ENCODE results near the gene CRLF3. TPM values are rescaled to one million over a fixed set of nuclear protein-coding genes. Genes with fewer than 3 reads are reported as not detected.
"Not testable (repeated sequence)": the region's sequence is repeated elsewhere in the genome, so short reads cannot be mapped to it uniquely, and the experiment has no call there.

The CRLF3 gene
- total RNA-seq, 1 donor from 2014 or later, result 46.4 TPM

DNA sequence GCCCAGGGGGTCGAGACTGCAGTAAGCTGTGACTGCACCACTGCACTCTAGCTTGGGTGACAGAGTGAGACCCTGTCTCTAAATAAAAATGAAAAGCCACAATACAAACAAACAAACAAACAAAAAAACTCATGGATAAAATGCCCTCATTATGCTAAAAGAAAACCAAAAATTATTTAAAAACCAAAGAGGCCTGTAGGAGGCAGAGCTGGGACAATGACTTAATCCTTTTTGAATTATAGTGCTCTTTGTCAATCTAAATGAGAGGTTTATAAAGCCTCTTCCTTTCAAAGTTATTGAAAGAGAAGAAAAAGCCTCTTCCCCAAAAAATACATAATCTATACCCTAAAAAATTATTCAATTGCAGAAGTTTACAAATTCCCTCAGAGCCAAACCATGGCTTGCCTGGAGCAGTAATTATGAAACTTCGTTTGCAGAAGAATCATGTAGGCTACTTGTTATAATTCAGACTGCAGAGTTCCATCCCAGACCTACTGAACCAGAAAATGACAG is 18.5 kb downstream of the CRLF3 start:
- no peak for DNase-seq
- Mint-ChIP-seq H3K36me3 (ENCODE audit: low read depth) (peaks cover 39% of the 10 kb centered on the region), H3K27me3 (no peaks in the 10 kb centered on the region), H3K27ac (peak overlapping the region; percentile 16), H3K9me3 (peaks cover 3% of the 10 kb centered on the region), H3K4me3 (peak overlapping the region; percentile 3), H3K4me1 (peaks cover 38% of the 10 kb centered on the region)
- intact Hi-C loops (cut with micrococcal nuclease), result no loop called here

DNA sequence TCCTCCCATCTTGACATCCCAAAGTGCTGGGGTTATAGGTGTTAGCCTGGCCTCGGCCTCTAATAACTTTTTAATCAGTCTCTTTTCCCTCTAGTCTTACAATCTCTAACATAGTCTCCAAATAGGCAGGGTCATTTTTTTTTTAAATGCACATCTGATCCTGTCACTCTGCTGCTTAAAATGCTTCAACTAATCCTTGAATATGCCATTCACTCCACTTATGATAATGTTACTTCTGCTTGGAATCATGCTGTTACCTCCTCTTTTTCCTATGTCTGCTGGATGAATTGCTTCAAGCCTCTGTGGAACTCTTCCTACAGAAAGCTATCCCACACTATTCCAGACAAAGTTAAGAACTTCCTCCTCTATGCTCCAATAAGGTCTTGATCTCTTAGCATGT is 22.8 kb downstream of the CRLF3 start:
- H3K27me3 Mint-ChIP-seq, result no peaks in the 10 kb centered on the region
- no peak overlapping the region for H3K4me3 Mint-ChIP-seq
- peaks cover 52% of the 10 kb centered on the region for H3K36me3 Mint-ChIP-seq (ENCODE audit: low read depth)
- peaks cover 22% of the 10 kb centered on the region for H3K4me1 Mint-ChIP-seq
- peaks cover 3% of the 10 kb centered on the region for H3K9me3 Mint-ChIP-seq
- DNase-seq, result no peak
- peak overlapping the region; percentile 12 for H3K27ac Mint-ChIP-seq
- intact Hi-C loops (cut with micrococcal nuclease), result no loop called here

DNA sequence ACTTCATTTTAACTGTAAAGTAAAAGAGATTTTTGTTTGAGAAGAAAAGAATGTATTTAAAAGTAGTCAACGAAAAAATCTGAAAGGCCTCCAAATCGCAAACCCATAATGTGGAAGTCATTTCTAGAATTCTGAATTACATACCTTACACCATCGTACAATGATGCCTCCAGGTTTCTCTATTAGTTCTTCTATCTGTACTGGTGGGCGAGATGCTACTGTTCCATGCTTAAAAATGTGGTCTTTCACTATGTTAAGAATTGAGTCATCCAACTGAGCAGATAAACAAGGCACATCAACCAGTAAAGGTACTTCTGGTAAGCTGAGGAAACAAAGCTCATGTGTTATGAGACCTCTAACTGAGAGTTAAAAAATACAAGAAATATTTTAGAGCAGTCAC is 28.5 kb downstream of the CRLF3 start:
- peaks cover 54% of the 10 kb centered on the region for H3K36me3 Mint-ChIP-seq (ENCODE audit: low read depth)
- peak overlapping the region; percentile 81 for H3K27ac Mint-ChIP-seq
- DNase-seq, result no peak
- H3K4me3 Mint-ChIP-seq, result no peak overlapping the region
- peaks cover 15% of the 10 kb centered on the region for H3K4me1 Mint-ChIP-seq
- H3K9me3 Mint-ChIP-seq, result no peaks in the 10 kb centered on the region
- intact Hi-C loops (cut with micrococcal nuclease), result loop anchor here (1.0 kb wide), 3 partner anchors 13 to 28 kb away; partner anchors contain the start of gene CRLF3
- no peaks in the 10 kb centered on the region for H3K27me3 Mint-ChIP-seq

DNA sequence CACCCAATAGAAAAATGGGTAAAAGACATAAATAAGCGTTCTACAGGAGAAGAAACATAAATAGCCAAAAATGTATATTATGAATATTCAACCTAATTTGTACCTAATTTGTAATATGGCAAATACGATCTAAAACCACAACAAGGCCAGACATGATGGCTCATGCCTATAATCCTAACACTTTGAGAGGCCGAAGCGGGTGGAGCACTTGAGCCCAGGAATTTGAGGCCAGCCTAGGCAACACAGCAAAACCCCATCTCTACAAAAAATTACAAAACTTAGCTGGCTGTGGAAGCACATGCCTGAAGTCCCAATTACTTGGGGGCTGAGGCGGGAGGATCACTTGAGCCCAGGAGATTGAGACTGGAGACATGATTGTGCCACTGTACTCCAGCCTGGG is 30.1 kb downstream of the CRLF3 start:
- intact Hi-C loops (cut with micrococcal nuclease), result no loop called here

DNA sequence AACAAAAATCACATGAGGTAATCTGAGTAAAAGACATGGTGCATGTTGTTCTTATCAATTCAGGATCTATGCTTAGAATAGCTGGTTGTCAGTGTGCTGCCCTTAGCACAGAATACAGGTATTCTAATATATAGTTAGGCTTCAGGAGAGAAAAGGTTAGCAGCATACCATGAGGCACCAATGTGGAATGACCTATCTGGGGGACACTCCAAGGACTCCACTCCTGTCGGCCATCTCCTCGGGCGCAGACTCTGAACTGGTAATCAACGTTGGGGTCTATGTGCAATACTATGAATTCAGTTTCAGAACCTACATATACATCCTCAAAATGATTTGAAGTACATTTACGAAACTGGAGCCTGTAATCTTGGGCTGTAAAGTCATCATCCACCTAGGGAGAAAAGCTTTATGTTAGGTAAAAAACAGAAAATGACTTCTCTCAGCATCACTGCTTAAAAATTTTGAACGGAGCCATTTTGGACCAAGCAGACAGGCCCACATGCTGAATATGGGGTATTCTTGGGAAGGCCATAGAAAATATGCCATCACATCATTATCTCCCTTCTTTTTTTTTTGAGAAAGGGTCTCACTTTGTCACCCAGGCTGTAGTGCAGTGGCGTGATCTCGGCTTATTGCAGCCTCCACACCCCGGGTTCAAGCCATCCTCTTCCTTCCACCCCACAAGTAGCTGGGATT is 31.1 kb downstream of the CRLF3 start:
- Mint-ChIP-seq H3K36me3 (ENCODE audit: low read depth) (peaks cover 62% of the 10 kb centered on the region), H3K27ac (peak overlapping the region; percentile 51), H3K9me3 (no peaks in the 10 kb centered on the region), H3K27me3 (no peaks in the 10 kb centered on the region), H3K4me3 (no peak overlapping the region), H3K4me1 (peaks cover 24% of the 10 kb centered on the region)
- intact Hi-C loops (cut with micrococcal nuclease), result no loop called here
- no peak for DNase-seq

More for the DNA sequence above, 30.1 kb downstream of the CRLF3 start:
- DNase-seq, result no peak
- Mint-ChIP-seq H3K4me3 (no peak overlapping the region), H3K27ac (peak overlapping the region; percentile 69), H3K4me1 (peaks cover 19% of the 10 kb centered on the region), H3K9me3 (no peaks in the 10 kb centered on the region), H3K27me3 (no peaks in the 10 kb centered on the region), H3K36me3 (ENCODE audit: low read depth) (peaks cover 57% of the 10 kb centered on the region)

DNA sequence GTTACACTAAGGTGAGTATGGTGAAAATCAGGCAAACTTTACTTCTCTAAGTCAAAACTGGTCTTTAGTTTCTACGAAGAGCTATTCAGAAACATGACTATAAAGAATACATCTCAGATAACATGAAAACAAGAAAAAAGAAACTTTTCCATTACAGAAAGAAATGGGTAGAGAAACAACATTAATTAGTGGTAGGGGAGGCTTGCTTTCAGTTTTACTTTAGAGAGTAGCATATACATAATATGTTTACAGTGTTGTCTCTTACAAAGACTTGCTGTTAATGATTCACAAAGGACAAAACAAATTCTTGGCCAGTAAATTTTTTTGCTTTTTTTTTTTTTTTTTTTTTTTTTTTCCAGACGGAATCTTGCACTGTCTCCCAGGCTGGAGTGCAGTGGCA is 34.2 kb downstream of the CRLF3 start:
- intact Hi-C loops (cut with micrococcal nuclease), result loop anchor here (1.0 kb wide), 1 partner anchor 10 kb away; no protein-coding TSS in a partner anchor

DNA sequence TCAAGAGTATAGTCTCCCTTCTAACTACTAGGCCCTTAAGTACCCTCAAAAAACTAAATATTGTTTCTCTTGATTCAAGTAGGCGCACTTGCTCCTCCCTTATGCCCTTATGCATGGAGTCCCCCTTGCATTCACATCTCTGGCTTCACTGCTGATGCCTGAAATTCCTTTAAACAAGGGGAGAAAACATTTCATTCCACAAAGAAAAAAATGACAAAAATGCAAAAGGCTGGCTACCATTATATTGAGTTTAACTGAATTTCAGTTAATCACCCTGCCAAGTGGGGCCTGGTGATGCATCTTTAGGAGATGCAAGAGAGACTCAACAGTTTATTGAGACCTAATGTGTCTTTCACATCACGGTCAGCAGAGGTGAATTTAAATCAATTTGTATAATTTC is 35.6 kb downstream of the CRLF3 start:
- Mint-ChIP-seq H3K27me3 (no peaks in the 10 kb centered on the region), H3K4me3 (no peak overlapping the region), H3K27ac (peak overlapping the region; percentile 31), H3K36me3 (ENCODE audit: low read depth) (peaks cover 60% of the 10 kb centered on the region), H3K9me3 (no peaks in the 10 kb centered on the region), H3K4me1 (peaks cover 12% of the 10 kb centered on the region)
- no peak for DNase-seq
- intact Hi-C loops (cut with micrococcal nuclease), result no loop called here

More for the DNA sequence above, 34.2 kb downstream of the CRLF3 start:
- Mint-ChIP-seq H3K4me1 (peaks cover 12% of the 10 kb centered on the region), H3K36me3 (ENCODE audit: low read depth) (peaks cover 59% of the 10 kb centered on the region), H3K9me3 (no peaks in the 10 kb centered on the region), H3K27ac (peak overlapping the region; percentile 54), H3K27me3 (no peaks in the 10 kb centered on the region), H3K4me3 (peak overlapping the region; percentile 42)
- DNase-seq, result no peak

DNA sequence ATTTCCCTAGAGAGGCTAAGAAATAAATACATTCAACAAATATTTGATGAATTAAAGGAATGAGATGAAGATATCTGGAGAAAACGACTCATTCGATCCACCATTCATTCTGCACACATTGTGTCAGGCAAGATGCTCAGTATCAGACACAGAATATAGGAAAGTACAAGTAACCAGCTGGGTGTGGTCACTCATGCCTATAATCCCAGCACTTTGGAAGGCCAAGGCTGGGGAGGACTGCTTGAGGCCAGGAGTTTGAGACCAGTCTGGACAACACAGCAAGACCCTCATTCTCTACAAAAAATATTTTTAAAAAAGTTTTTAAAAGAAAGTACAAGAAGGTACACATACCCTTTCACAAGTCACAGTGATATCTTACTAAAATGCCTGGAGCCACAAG is 42.3 kb downstream of the CRLF3 start:
- intact Hi-C loops (cut with micrococcal nuclease), result loop anchor here (5.0 kb wide), 1 partner anchor 40 kb away; the partner anchor contains the start of gene CRLF3
- Mint-ChIP-seq H3K36me3 (ENCODE audit: low read depth) (peaks cover 41% of the 10 kb centered on the region), H3K4me1 (peaks cover 10% of the 10 kb centered on the region), H3K27ac (peak overlapping the region; percentile 74), H3K9me3 (no peaks in the 10 kb centered on the region), H3K4me3 (no peak overlapping the region), H3K27me3 (no peaks in the 10 kb centered on the region)
- DNase-seq, result no peak

DNA sequence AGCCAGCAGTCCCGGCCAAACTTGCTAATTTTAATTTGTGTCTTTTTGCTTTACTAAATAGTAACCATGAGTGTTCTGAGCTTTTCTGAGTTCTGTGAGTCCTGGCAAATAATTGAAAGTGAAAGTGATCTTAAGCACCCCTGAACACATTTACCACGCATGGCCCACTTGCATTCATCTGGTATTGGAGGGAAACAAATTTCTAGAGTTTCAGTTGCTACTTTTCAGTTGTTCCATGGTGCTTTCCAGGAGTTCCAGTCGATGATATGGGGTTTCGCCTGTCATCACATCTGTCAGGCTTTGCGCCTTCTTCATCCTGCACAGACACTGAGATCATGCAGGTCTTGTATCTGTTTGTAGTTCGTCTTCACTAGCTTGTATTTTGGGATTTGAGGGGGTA is 44.1 kb downstream of the CRLF3 start:
- H3K9me3 Mint-ChIP-seq, result no peaks in the 10 kb centered on the region
- H3K4me3 Mint-ChIP-seq, result peak overlapping the region; percentile 57
- peak; percentile 71 for DNase-seq
- H3K27me3 Mint-ChIP-seq, result no peaks in the 10 kb centered on the region
- intact Hi-C loops (cut with micrococcal nuclease), result loop anchor here (1.0 to 5.0 kb wide), 3 partner anchors 10 to 42 kb away; partner anchors contain the start of gene CRLF3
- H3K27ac Mint-ChIP-seq, result peak overlapping the region; percentile 96
- peaks cover 37% of the 10 kb centered on the region for H3K36me3 Mint-ChIP-seq (ENCODE audit: low read depth)
- peaks cover 10% of the 10 kb centered on the region for H3K4me1 Mint-ChIP-seq

DNA sequence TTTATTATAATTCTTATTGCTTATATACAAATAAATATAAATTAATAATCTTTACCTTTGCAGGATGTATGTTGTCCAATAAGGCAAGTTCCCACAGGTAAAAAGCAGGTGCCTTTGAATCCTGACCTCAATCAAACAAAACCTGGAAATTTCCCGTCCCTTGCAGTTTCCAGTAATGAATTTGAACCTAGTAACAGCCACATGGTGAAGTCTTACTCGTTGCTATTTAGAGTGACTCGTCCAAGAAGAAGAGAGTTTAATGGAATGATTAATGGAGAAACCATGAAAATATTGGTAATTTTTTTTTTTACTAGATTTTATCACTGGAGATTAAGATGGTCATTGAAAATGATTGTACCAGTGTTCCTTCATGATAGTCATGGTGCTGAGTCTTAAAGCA is 55.7 kb downstream of the CRLF3 start:
- H3K4me3 Mint-ChIP-seq; H3K27me3 Mint-ChIP-seq; H3K9me3 Mint-ChIP-seq; DNase-seq; H3K4me1 Mint-ChIP-seq; H3K27ac Mint-ChIP-seq; intact Hi-C loops (cut with micrococcal nuclease): not testable (repeated sequence)
- H3K36me3 Mint-ChIP-seq (ENCODE audit: low read depth), result peaks cover 21% of the 10 kb centered on the region

DNA sequence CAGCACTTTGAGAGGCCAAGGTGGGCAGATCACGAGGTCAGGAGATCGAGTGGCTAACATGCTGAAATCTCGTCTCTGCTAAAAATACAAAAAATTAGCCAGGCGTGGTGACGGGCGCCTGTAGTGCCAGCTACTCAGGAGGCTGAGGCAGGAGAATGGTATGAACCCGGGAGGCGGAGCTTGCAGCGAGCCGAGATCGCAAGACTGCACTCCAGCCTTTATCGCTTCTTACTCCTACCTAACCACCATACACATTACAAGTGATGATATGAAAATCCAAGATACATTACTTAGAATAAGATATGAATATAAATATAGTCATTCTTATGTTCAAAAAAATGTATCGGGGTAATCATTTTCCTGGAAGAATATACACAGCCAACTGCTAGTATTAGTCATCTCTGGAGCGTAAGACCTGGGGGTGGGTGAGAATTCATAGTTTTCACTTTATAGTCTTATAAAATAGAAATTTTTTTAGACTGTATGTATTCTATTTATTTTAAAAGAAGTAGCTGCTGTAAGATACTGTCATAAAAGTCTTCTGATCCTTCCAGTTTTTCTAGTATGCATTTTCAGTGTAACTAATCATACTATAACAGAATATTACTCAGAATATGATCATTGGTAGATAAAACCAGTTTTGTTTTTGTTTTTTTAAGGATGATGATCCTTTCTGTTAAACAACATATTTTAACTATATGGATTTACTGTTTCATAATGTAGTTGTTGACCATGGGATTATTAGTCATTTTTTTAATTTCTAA is 56.7 kb downstream of the CRLF3 start:
- H3K27ac Mint-ChIP-seq; H3K9me3 Mint-ChIP-seq; intact Hi-C loops (cut with micrococcal nuclease); H3K27me3 Mint-ChIP-seq; H3K4me1 Mint-ChIP-seq; H3K4me3 Mint-ChIP-seq: not testable (repeated sequence)
- peak; percentile 45 for DNase-seq
- H3K36me3 Mint-ChIP-seq (ENCODE audit: low read depth), result peaks cover 22% of the 10 kb centered on the region

DNA sequence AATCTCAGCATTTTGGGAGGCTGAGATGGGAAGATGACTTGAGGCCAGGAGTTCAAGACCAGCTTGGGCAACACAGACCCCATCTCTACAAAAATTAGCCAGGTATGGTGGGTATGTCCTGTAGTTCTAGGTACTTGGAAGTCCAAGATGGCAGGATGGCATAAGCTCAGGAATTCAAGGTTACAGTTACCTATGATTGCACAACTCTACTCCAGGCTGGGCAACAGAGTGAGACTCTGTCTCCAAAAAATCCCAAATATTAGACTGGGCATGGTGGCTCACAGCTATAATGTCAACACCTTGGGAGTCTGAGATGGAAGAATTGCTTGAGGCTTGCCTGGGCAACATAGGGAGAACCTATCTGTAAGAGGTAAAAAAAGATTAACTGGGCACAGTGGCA is 63.4 kb downstream of the CRLF3 start:
- peak; percentile 49 for DNase-seq
- intact Hi-C loops (cut with micrococcal nuclease), result no loop called here
- H3K9me3 Mint-ChIP-seq, result no peaks in the 10 kb centered on the region
- peaks cover 27% of the 10 kb centered on the region for H3K36me3 Mint-ChIP-seq (ENCODE audit: low read depth)
- no peak overlapping the region for H3K27ac Mint-ChIP-seq
- H3K27me3 Mint-ChIP-seq, result no peaks in the 10 kb centered on the region
- H3K4me3 Mint-ChIP-seq, result no peak overlapping the region
- H3K4me1 Mint-ChIP-seq, result peaks cover 2% of the 10 kb centered on the region

DNA sequence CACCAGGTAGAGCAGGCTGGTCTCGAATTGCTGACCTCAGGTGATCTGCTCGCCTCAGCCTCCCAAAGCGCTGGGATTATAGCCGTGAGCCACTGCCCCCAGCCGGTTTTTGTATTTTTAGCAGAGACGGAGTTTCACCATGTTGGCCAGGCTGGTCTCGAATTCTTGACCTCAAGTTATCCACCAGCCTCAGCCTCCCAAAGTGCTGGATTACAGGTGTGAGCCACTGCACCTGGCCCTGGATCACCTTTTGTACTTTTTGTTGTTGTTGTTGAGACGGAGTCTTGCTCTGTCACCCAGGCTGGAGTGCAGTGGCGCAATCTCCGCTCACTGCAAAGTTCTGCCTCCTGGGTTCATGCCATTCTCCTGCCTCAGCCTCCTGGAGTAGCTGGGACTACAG is 71.2 kb downstream of the CRLF3 start:
- peak; percentile 48 for DNase-seq
- H3K4me1 Mint-ChIP-seq; H3K27me3 Mint-ChIP-seq; H3K9me3 Mint-ChIP-seq; H3K4me3 Mint-ChIP-seq; intact Hi-C loops (cut with micrococcal nuclease); H3K27ac Mint-ChIP-seq: not testable (repeated sequence)
- peaks cover 35% of the 10 kb centered on the region for H3K36me3 Mint-ChIP-seq (ENCODE audit: low read depth)

DNA sequence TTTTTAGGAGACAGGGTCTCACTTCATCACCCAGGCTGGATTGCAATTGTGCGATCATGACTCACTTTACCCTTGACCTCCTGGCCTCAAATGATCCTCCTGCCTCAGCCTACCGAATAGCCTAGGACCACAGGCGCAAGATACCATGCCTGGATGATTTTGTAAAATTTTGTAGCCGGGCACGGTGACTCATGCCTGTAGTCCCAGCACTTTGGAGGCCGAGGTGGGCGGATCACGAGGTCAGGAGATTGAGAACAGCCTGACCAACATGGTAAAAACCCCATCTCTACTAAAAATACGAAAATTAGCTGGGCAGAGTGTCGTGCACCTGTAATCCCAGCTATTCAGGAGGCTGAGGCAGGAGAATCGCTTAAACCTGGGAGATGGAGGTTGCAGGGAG is 73.5 kb downstream of the CRLF3 start:
- intact Hi-C loops (cut with micrococcal nuclease); DNase-seq; H3K4me1 Mint-ChIP-seq; H3K4me3 Mint-ChIP-seq; H3K9me3 Mint-ChIP-seq; H3K27me3 Mint-ChIP-seq; H3K27ac Mint-ChIP-seq: not testable (repeated sequence)
- H3K36me3 Mint-ChIP-seq (ENCODE audit: low read depth), result peaks cover 38% of the 10 kb centered on the region
